Measurements from ENCODE around the gene FEM1A. TPM values are rescaled to one million over a fixed set of nuclear protein-coding genes. Genes with fewer than 3 reads are reported as not detected.
"Not testable (repeated sequence)": the region's sequence is repeated elsewhere in the genome, so short reads cannot be mapped to it uniquely, and the experiment has no call there.

Gene FEM1A
- total and polyA plus RNA-seq, 10 of the 15 experiments (the other 5 are each of a cell fraction or from before 2014, with no cell fraction given): 0.27 to 17.4 (median 3.8) TPM

- TF ChIP-seq RB1 (IDR thresholded peaks at IDR 0.05; ENCODE audit: borderline replicate concordance): 0 out of 2 replicates have a peak, but pooled peaks have one; percentile 43
- no peak for TF ChIP-seq ZNF622 (IDR thresholded peaks at IDR 0.05)
- no peak for TF ChIP-seq RAD51 (IDR thresholded peaks at IDR 0.05)
- peak; percentile 73 for TF ChIP-seq GATAD2B (conservative IDR thresholded peaks at IDR 0.05; ENCODE audit: low read depth)
- TF ChIP-seq CTCF (IDR thresholded peaks at IDR 0.05 in 2 of 3, conservative IDR thresholded peaks at IDR 0.05 in 1 of 3; ENCODE audit: control insufficient read depth in 2 of 3, extremely low read depth in 1 of 3, insufficient read depth in 1 of 3, low read depth in 3 of 3, low read length in 3 of 3): peak; percentile 86 to 93 (median 90)
- TF ChIP-seq LARP7 (IDR thresholded peaks at IDR 0.05): 0 out of 2 replicates have a peak, but pooled peaks have one; percentile 56
- TF ChIP-seq NR2F1 (conservative IDR thresholded peaks at IDR 0.05): peak; percentile 48; the same call in 1 of the 2 replicates
- peak in 1 of 2 experiments; percentile 20; a peak in 1 of 4 replicates for TF ChIP-seq BHLHE40 (IDR thresholded peaks at IDR 0.05; ENCODE audit: borderline replicate concordance in 1 of 2, low read depth in 2 of 2, low read length in 1 of 2)
Observed at GRCh38 chr19:4803736-4804695, 12.5 kb downstream of the FEM1A start (continued).

GRCh38 chr19:4805140-4805539, 13.6 kb downstream of the FEM1A start:
- H3K27ac ChIP-seq (ENCODE audit: control insufficient read depth, insufficient read depth); H3K4me3 ChIP-seq; ATAC-seq; H3K9me3 ChIP-seq (replicated peaks; ENCODE audit: control insufficient read depth, insufficient read depth, low read length); H3K9ac ChIP-seq (ENCODE audit: control insufficient read depth, insufficient read depth, low read length); H3K36me3 ChIP-seq (ENCODE audit: control insufficient read depth in 2 of 2, insufficient read depth in 2 of 2, low read length in 1 of 2); intact Hi-C loops (cut with micrococcal nuclease; ENCODE audit: unreplicated experiment); DNase-seq (ENCODE audit: low read depth, low spot score); H3K79me2 ChIP-seq (ENCODE audit: control insufficient read depth, insufficient read depth, low read length); FAIRE-seq; H2AFZ ChIP-seq (ENCODE audit: control insufficient read depth, low read depth, low read length); H3K4me1 ChIP-seq (ENCODE audit: control insufficient read depth, insufficient read depth, low read length); BruUV-seq (replicated peaks); H4K20me1 ChIP-seq (ENCODE audit: control insufficient read depth, insufficient read depth); H3K27me3 ChIP-seq (replicated peaks in 1 of 2; ENCODE audit: control insufficient read depth in 2 of 2, insufficient read depth in 2 of 2, low read length in 1 of 2); H3K4me2 ChIP-seq (ENCODE audit: control insufficient read depth, insufficient read depth): not testable (repeated sequence)
- ChIA-PET CTCF (interaction anchor here (0.6 to 11.0 kb wide), 20 partner anchors 12 to 239 kb away, joined by 3 to 310 read pairs (median 4); partner anchors contain the start of gene FEM1A), SMC1A (ENCODE audit: uncharacterized antibody, unreplicated experiment) (interaction anchor here (0.8 to 2.5 kb wide), 4 partner anchors 19 to 107 kb away, joined by 3 to 8 read pairs (median 5); partner anchors contain the start of gene PLIN3), RAD21 (ENCODE audit: unreplicated experiment) (interaction anchor here (1.1 to 2.6 kb wide), 4 partner anchors 13 to 107 kb away, joined by 5 to 10 read pairs (median 8); partner anchors contain the start of gene FEM1A), POLR2A (interaction anchor here (0.6 to 0.7 kb wide), 2 partner anchors 19 to 113 kb away, joined by 3 to 4 read pairs; no protein-coding TSS in a partner anchor)
- in situ Hi-C loops (cut with MboI): loop anchor here (5.0 kb wide), 3 partner anchors 47 to 227 kb away; no protein-coding TSS in a partner anchor
- WGBS (ENCODE audit: insufficient coverage, insufficient replicate concordance, low lambda C conversion rate, missing lambda C conversion rate): 80% methylated on average over 6 of the region's 6 CpGs

Measured in GM12878 (cell line).